Stomach (tissue), 4 donors: ENCODE data around the gene TP63.

Experiments
- EP300 ChIP-seq: sonication (generic); formaldehyde crosslinking; IDR thresholded peaks from one replicate; pipeline ENCODE4 v1.6.1; 2017; ENCODE audit warnings: antibody characterized with exemption
- TF ChIP-seq, protein P1 (sequence below), 7 experiments: fragments of 450-650 bp in 4 of 7; fragments of 200-600 bp in 3 of 7; sonication (generic) in 3 of 7; IDR thresholded peaks; one replicate each; pipeline ENCODE4 v1.5.1; 2016 to 2019; ENCODE audit warnings: antibody characterized with exemption in 7 of 7, control low read depth in 2 of 7, mild to moderate bottlenecking in 1 of 7

DNA sequence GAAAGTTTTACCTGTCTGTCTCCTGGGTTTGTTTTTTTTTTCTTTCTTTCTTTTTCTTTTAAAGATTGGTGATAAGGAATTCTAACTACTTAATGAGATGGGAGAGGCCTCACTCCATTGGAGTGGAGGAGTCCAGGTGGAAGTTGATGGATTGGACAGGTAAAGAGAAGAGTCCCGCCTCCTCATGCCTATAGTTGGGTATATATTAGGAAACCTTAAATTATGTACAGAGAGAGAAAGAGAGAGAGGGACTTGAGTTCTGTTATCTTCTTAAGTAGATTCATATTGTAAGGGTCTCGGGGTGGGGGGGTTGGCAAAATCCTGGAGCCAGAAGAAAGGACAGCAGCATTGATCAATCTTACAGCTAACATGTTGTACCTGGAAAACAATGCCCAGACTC lies 158.2 kb downstream of the TP63 start:
- no peak for TF ChIP-seq EP300
- TF ChIP-seq, protein P1, sequence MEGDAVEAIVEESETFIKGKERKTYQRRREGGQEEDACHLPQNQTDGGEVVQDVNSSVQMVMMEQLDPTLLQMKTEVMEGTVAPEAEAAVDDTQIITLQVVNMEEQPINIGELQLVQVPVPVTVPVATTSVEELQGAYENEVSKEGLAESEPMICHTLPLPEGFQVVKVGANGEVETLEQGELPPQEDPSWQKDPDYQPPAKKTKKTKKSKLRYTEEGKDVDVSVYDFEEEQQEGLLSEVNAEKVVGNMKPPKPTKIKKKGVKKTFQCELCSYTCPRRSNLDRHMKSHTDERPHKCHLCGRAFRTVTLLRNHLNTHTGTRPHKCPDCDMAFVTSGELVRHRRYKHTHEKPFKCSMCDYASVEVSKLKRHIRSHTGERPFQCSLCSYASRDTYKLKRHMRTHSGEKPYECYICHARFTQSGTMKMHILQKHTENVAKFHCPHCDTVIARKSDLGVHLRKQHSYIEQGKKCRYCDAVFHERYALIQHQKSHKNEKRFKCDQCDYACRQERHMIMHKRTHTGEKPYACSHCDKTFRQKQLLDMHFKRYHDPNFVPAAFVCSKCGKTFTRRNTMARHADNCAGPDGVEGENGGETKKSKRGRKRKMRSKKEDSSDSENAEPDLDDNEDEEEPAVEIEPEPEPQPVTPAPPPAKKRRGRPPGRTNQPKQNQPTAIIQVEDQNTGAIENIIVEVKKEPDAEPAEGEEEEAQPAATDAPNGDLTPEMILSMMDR (IDR thresholded peaks at IDR 0.05): no peak
